ENCODE results near the gene DNM2. TPM values are rescaled to one million over a fixed set of nuclear protein-coding genes. Genes with fewer than 3 reads are reported as not detected.

DNM2 gene
- total RNA-seq, 1 donor: 102 TPM

DNA sequence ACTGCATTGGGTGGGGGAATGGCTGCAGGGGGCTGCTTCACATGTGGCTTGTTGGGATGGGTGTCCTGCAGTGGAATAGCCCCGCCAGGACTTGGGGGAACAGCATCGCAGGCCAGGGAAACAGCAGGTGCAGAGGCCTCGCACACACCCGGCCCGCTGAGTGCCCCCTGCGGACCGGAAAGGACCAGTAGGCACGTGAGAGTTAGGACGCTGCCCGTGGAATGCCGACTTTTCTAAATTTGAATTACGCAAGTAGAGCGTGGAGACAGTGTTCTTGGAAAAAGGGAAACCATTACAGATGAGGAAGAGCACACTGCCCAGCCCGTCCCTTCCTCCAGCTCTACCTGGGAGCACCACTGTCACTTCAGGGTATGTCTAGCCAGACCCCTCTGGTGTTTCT, 11.5 kb downstream of the DNM2 start:
- Histone ChIP-seq H3K4me2 (ENCODE audit: insufficient read depth, low read length) (no peak overlapping the region), H3K27ac (ENCODE audit: low read depth, low read length) (no peak overlapping the region), H3K4me1 (ENCODE audit: insufficient read depth, low read length) (no peaks in the 10 kb centered on the region), H4K20me1 (ENCODE audit: insufficient read depth, low read length) (peaks cover 56% of the 10 kb centered on the region), H3K36me3 (ENCODE audit: insufficient read depth, low read length) (peaks cover 8% of the 10 kb centered on the region), H3K4me3 (ENCODE audit: insufficient read depth, low read length) (no peak overlapping the region), H3K27me3 (ENCODE audit: insufficient read depth, low read length) (no peaks in the 10 kb centered on the region), H2AFZ (ENCODE audit: low read length) (no peak overlapping the region), H3K9me3 (ENCODE audit: low read depth, low read length) (no peaks in the 10 kb centered on the region), H3K79me2 (ENCODE audit: insufficient read depth, low read length) (peaks cover 98% of the 10 kb centered on the region)
- TF ChIP-seq, protein P1, sequence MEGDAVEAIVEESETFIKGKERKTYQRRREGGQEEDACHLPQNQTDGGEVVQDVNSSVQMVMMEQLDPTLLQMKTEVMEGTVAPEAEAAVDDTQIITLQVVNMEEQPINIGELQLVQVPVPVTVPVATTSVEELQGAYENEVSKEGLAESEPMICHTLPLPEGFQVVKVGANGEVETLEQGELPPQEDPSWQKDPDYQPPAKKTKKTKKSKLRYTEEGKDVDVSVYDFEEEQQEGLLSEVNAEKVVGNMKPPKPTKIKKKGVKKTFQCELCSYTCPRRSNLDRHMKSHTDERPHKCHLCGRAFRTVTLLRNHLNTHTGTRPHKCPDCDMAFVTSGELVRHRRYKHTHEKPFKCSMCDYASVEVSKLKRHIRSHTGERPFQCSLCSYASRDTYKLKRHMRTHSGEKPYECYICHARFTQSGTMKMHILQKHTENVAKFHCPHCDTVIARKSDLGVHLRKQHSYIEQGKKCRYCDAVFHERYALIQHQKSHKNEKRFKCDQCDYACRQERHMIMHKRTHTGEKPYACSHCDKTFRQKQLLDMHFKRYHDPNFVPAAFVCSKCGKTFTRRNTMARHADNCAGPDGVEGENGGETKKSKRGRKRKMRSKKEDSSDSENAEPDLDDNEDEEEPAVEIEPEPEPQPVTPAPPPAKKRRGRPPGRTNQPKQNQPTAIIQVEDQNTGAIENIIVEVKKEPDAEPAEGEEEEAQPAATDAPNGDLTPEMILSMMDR (IDR thresholded peaks at IDR 0.05; ENCODE audit: extremely low read depth, low read depth, low read length): no peak
- DNase-seq (ENCODE audit: insufficient read length, low spot score, missing footprints): no peak

GRCh38 chr19:10730932-10731331, 13.1 kb downstream of the DNM2 start:
- Histone ChIP-seq H3K4me1 (ENCODE audit: insufficient read depth, low read length) (no peaks in the 10 kb centered on the region), H3K4me2 (ENCODE audit: insufficient read depth, low read length) (no peak overlapping the region), H3K27me3 (ENCODE audit: insufficient read depth, low read length) (no peaks in the 10 kb centered on the region), H2AFZ (ENCODE audit: low read length) (no peak overlapping the region), H3K79me2 (ENCODE audit: insufficient read depth, low read length) (peaks cover 97% of the 10 kb centered on the region), H3K36me3 (ENCODE audit: insufficient read depth, low read length) (peaks cover 4% of the 10 kb centered on the region), H3K27ac (ENCODE audit: low read depth, low read length) (no peak overlapping the region), H4K20me1 (ENCODE audit: insufficient read depth, low read length) (peaks cover 47% of the 10 kb centered on the region), H3K4me3 (ENCODE audit: insufficient read depth, low read length) (no peak overlapping the region), H3K9me3 (ENCODE audit: low read depth, low read length) (no peaks in the 10 kb centered on the region)
- TF ChIP-seq, protein P1 (IDR thresholded peaks at IDR 0.05; ENCODE audit: extremely low read depth, low read depth, low read length): no peak
- DNase-seq (ENCODE audit: insufficient read length, low spot score, missing footprints): no peak

GRCh38 chr19:10735741-10736140, 17.9 kb downstream of the DNM2 start:
- no peak for DNase-seq (ENCODE audit: insufficient read length, low spot score, missing footprints)
- Histone ChIP-seq H4K20me1 (ENCODE audit: insufficient read depth, low read length) (peaks cover 40% of the 10 kb centered on the region), H2AFZ (ENCODE audit: low read length) (no peak overlapping the region), H3K36me3 (ENCODE audit: insufficient read depth, low read length) (no peaks in the 10 kb centered on the region), H3K4me1 (ENCODE audit: insufficient read depth, low read length) (no peaks in the 10 kb centered on the region), H3K27me3 (ENCODE audit: insufficient read depth, low read length) (no peaks in the 10 kb centered on the region), H3K27ac (ENCODE audit: low read depth, low read length) (no peak overlapping the region), H3K4me2 (ENCODE audit: insufficient read depth, low read length) (no peak overlapping the region), H3K4me3 (ENCODE audit: insufficient read depth, low read length) (no peak overlapping the region), H3K9me3 (ENCODE audit: low read depth, low read length) (no peaks in the 10 kb centered on the region), H3K79me2 (ENCODE audit: insufficient read depth, low read length) (peaks cover 92% of the 10 kb centered on the region)
- TF ChIP-seq, protein P1 (IDR thresholded peaks at IDR 0.05; ENCODE audit: extremely low read depth, low read depth, low read length): no peak

- H3K27me3 ChIP-seq (ENCODE audit: insufficient read depth, low read length): no peaks in the 10 kb centered on the region
- no peaks in the 10 kb centered on the region for H3K4me1 ChIP-seq (ENCODE audit: insufficient read depth, low read length)
- H3K36me3 ChIP-seq (ENCODE audit: insufficient read depth, low read length): no peaks in the 10 kb centered on the region
- peaks cover 41% of the 10 kb centered on the region for H4K20me1 ChIP-seq (ENCODE audit: insufficient read depth, low read length)
- DNase-seq (ENCODE audit: insufficient read length, low spot score, missing footprints): no peak
- peaks cover 92% of the 10 kb centered on the region for H3K79me2 ChIP-seq (ENCODE audit: insufficient read depth, low read length)
- no peaks in the 10 kb centered on the region for H3K9me3 ChIP-seq (ENCODE audit: low read depth, low read length)
- no peak overlapping the region for H3K27ac ChIP-seq (ENCODE audit: low read depth, low read length)
- TF ChIP-seq, protein P1 (IDR thresholded peaks at IDR 0.05; ENCODE audit: extremely low read depth, low read depth, low read length): no peak
- H3K4me3 ChIP-seq (ENCODE audit: insufficient read depth, low read length): no peak overlapping the region
- no peak overlapping the region for H2AFZ ChIP-seq (ENCODE audit: low read length)
- H3K4me2 ChIP-seq (ENCODE audit: insufficient read depth, low read length): no peak overlapping the region
Measured at GRCh38 chr19:10736189-10736588, 18.3 kb downstream of the DNM2 start.

All from osteoblast (primary cell).